GM12874 (cell line): ENCODE measurements around the gene MPRIP.

Experiments
- TF ChIP-seq, protein P1 (sequence below): IDR thresholded peaks from 2 replicates; pipeline ENCODE4 v1.5.1; 2011; ENCODE audit warnings: low read depth, mild to moderate bottlenecking, control low read depth, low read length, moderate library complexity; ENCODE audit not compliant: insufficient read depth

Gene MPRIP

DNA sequence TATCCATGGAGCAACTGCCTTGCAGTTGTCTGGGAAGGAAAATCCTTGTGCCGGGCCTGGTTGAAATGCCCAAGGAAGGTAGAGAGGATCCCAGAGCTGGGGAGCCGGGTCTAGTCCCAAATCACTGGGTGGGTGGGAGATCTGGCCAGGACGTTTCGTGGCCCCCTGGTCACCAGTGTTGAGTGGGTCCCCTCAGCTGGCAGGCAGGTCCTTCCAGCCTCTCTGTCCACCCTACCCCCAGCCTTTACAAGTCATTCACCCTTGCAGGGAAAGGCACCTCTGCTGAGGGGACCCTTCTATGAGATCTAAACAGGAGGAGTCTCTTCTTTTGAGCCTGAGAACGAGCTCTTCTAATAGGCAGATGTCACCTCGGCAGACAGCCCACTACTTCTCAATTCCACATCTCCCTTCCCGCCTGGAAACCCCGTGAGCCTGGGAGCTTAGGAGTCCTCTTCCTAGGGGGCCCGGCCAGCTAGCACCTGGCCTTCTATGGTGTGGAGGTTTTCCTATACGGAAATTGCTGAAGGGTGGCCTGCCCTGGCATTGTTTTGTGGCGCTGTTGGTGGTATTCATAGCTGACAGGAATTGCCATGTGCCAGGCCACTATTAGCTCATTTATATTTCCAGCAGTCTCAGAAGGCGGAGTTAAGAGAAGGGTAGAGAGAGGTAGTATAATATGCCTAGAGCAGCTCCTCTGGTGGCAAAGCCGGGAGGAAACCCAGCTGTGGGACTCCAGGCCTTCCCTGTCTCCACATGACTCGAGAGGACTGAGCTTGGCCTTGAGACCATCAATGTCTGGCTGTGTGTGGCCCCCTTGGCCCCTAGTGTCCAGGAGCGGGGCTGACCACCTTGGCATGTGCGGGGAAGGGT lies 13.3 kb downstream of the MPRIP start:
- TF ChIP-seq, protein P1, sequence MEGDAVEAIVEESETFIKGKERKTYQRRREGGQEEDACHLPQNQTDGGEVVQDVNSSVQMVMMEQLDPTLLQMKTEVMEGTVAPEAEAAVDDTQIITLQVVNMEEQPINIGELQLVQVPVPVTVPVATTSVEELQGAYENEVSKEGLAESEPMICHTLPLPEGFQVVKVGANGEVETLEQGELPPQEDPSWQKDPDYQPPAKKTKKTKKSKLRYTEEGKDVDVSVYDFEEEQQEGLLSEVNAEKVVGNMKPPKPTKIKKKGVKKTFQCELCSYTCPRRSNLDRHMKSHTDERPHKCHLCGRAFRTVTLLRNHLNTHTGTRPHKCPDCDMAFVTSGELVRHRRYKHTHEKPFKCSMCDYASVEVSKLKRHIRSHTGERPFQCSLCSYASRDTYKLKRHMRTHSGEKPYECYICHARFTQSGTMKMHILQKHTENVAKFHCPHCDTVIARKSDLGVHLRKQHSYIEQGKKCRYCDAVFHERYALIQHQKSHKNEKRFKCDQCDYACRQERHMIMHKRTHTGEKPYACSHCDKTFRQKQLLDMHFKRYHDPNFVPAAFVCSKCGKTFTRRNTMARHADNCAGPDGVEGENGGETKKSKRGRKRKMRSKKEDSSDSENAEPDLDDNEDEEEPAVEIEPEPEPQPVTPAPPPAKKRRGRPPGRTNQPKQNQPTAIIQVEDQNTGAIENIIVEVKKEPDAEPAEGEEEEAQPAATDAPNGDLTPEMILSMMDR: no peak

DNA sequence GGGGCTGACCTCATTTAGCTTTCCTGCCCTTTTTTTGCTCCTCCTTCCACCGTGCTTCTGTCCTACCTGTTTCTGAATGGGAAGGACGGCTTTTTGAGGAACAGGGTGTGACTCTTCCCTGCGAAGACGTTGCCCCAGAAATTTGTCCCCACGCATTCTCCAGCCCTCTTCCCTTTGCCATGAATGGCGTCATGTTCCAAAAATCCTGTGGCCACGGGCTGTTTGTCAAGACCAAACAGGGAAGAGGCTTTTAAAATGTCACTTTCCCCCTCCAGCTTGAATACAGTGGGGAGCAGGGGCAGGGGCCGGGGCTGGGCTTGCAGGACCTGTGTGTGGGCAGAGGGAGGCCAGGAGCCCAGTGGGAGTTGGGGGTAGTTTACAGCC lies 13.9 kb downstream of the MPRIP start:
- TF ChIP-seq, protein P1: no peak

DNA sequence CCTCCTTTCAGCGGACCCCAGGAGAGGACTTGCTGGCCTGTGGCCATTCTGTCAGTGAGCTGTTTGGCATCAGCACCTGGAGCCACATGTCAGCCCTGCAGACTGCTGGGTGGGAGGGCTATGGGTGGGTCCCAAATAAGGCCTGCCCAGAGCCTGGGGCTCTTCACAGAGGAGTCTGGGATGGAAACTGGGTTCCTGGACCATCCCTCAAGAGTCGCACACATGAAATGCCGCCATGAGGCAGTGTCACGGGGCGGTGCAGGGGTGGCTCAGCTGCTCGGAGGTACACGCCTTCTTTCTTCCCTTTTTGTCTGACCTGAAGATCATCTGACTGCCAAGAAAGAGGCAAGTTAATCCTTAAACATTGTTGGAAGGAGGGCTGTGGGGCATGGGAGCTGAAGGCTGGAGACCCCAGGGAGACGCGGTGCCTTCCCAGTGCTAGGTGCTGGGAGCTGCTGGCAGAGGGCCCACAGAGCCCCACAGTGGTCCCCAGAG lies 14.8 kb downstream of the MPRIP start:
- TF ChIP-seq, protein P1: no peak

DNA sequence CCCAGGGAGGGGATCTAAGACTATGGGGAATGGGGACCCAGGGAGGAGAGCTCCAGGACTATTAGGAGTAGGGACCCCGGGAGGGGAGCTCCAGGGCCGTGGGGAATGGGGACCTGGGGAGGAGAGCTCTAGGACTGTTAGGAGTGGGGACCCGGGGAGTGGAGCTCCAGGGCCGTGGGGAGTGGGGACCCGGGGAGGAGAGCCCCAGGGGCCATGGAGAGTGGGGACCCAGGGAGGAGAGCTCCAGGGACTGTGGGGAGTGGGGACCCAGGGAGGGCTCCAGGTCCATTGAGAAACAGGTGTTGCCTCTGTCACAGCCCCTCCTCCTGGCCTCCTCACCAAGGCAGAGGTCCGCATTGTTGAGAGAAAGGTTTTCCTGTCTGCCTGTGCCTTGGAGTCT lies 16.0 kb downstream of the MPRIP start:
- TF ChIP-seq, protein P1: no peak

DNA sequence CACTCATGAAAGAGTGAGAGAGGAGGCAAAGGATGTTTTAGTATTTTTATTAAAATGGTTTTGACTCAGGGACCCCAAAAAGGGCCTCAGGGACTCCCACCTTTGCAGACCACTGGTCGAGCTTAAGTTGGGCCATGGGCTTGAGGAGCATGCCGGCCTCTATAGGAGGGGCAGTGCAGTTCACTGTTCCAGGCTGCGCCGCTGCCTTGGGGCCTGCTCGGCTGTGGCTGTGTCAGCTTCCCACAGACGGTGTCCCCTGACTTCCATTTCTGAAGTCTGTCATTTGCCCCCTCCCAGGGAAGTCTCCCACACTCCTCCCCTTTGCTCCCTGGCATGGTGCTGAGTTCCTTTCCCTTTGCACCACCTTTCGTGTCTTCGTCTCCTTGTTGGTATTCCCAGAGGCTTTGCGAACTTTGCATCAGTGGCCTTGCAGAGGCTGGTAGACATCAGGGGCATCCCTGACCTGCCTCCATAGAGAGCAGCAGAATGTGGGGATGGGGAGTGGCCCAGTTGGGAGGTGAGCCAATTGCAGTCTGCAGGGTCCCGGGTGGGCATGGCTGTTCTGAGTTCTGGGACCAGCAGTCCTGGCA lies 17.1 kb downstream of the MPRIP start:
- TF ChIP-seq, protein P1: no peak

DNA sequence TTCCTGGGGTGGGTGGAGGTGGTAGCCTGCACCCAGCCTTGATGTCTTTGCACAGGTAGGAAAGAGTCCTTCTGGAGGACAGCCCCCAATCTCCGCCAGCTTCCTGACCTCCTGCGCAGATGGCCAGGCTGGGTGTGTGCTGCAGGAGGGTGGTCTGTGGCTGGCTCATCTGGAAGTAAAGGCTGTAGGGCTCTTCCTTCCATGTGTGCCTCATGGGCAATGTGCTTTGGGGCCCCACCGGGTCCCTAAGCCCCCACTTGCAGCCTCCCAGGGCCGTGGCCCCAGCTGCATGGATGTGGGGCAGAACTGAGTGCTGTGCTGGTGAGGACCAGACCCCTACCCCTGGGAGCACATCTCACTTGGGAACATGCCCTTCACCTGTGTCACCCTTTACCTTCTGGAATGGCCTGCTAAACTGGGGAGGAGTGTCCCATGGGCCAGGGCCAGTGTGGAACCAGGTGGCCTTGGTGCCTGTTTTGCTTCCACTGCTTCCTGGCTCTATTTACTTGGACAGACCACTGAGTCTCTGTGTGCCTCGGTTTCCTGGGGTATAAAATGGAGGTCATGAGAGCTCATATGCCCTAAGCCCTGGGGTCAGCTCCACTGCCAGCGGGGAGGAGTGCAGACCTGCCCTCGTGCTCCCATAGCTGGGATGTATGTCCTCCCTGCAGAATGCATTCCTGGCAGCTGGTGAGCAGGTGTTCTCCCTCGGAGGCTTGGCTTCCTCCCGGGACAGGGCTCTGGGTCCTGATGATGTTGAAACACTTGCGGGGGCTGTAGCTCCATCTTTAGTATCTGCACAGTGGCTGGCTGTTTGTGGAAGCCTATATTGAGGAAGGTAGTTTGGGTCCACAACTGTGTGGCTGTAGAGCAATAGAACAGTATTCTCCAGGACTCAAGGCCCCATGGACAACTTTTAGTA lies 18.0 kb downstream of the MPRIP start:
- TF ChIP-seq, protein P1: no peak

DNA sequence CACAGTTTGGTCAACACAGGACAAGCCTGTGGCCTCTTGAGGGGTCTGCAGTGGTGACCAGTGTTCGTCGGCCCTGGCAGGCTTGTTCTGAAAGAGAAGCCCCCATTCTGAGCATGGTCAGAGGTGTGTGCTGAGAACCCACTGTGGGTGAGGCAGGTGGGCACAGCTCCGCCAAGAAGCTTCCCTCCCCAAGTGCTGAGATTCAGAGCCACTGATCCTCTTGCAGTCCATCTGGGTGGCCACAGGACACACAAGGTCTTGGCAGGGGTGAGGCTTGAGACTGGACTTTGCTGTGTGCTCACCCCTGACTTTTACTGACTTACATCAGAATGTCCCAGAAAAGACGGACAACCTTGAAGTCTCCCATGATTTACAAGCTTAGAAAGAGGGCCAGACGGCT lies 18.7 kb downstream of the MPRIP start:
- TF ChIP-seq, protein P1: no peak
